Astrocyte (in vitro differentiated cells and primary cell): ENCODE measurements around the gene CILP2. TPM values are rescaled to one million over a fixed set of nuclear protein-coding genes. Genes with fewer than 3 reads are reported as not detected.

Experiments used
- DNase-seq: peaks from one replicate; pipeline ENCODE4 v3.0.0-alpha.2; 2010; ENCODE audit warnings: low read depth
- FAIRE-seq: peaks from 2 replicates; lab custom pipeline; 2011; peaks lifted over from hg19 to GRCh38; lab: Jason Lieb, UNC
- H2AFZ ChIP-seq: 2 replicates; pipeline ENCODE4 v1.6.0; 2012; ENCODE audit warnings: low read depth, low read length, inconsistent platforms
- H3K27ac ChIP-seq: 2 replicates; pipeline ENCODE4 v1.5.1; 2011; ENCODE audit warnings: low read depth, low read length, inconsistent platforms
- H3K27me3 ChIP-seq: 2 replicates; pipeline ENCODE4 v1.6.0; 2011; ENCODE audit warnings: low read length, inconsistent platforms; ENCODE audit not compliant: insufficient read depth
- H3K36me3 ChIP-seq: 2 replicates; pipeline ENCODE4 v1.5.1; 2011; ENCODE audit warnings: low read length, inconsistent platforms; ENCODE audit not compliant: insufficient read depth
- H3K4me1 ChIP-seq: 2 replicates; pipeline ENCODE4 v1.5.1; 2011; ENCODE audit warnings: low read length, inconsistent platforms; ENCODE audit not compliant: insufficient read depth
- H3K4me2 ChIP-seq: 2 replicates; pipeline ENCODE4 v1.6.0; 2012; ENCODE audit warnings: low read length, inconsistent platforms
- H3K4me3 ChIP-seq: 2 replicates; pipeline ENCODE4 v1.5.1; 2011; ENCODE audit warnings: low read depth, mild to moderate bottlenecking, low read length, inconsistent platforms; ENCODE audit not compliant: insufficient read depth
- H3K79me2 ChIP-seq: 2 replicates; pipeline ENCODE4 v1.6.0; 2012; ENCODE audit warnings: mild to moderate bottlenecking, low read length, inconsistent platforms; ENCODE audit not compliant: insufficient read depth
- H3K9ac ChIP-seq: 2 replicates; pipeline ENCODE4 v1.6.0; 2012; ENCODE audit warnings: mild to moderate bottlenecking, low read length, inconsistent platforms
- H3K9me3 ChIP-seq: 2 replicates; pipeline ENCODE4 v1.5.1; 2012; ENCODE audit warnings: low read depth, mild to moderate bottlenecking, low read length, inconsistent platforms; ENCODE audit not compliant: insufficient read depth
- H4K20me1 ChIP-seq: 2 replicates; pipeline ENCODE4 v1.6.0; 2012; ENCODE audit warnings: low read length, inconsistent platforms; ENCODE audit not compliant: insufficient read depth
- H3K27ac Mint-ChIP-seq: one replicate; pipeline ENCODE4 v1.8.0; 2021; ENCODE audit warnings: mild to moderate bottlenecking, mixed read lengths; ENCODE audit not compliant: unreplicated experiment
- H3K27me3 Mint-ChIP-seq: one replicate; pipeline ENCODE4 v1.8.0; 2021; ENCODE audit warnings: low read depth, mixed read lengths; ENCODE audit not compliant: unreplicated experiment
- H3K36me3 Mint-ChIP-seq: one replicate; pipeline ENCODE4 v1.8.0; 2021; ENCODE audit warnings: low read depth, mixed read lengths; ENCODE audit not compliant: unreplicated experiment
- H3K4me1 Mint-ChIP-seq: one replicate; pipeline ENCODE4 v1.8.0; 2021; ENCODE audit warnings: low read depth, mixed read lengths; ENCODE audit not compliant: unreplicated experiment
- H3K4me3 Mint-ChIP-seq: one replicate; pipeline ENCODE4 v1.8.0; 2021; ENCODE audit warnings: mild to moderate bottlenecking, moderate library complexity, mixed read lengths; ENCODE audit not compliant: unreplicated experiment
- H3K9me3 Mint-ChIP-seq: one replicate; pipeline ENCODE4 v1.8.0; 2021; ENCODE audit warnings: mild to moderate bottlenecking, mixed read lengths; ENCODE audit not compliant: unreplicated experiment
- CTCF ChIP-seq: IDR thresholded peaks from 2 replicates; pipeline ENCODE4 v1.5.1; 2011; ENCODE audit warnings: low read depth, mild to moderate bottlenecking, inconsistent platforms, low read length, moderate library complexity; ENCODE audit not compliant: insufficient read depth
- EZH2 ChIP-seq: IDR thresholded peaks from 2 replicates; pipeline ENCODE4 v1.6.1; 2012; ENCODE audit warnings: mild to moderate bottlenecking, low read length, inconsistent platforms; ENCODE audit not compliant: insufficient read depth
- total RNA-seq: library from RNA; stranded (reverse); gene quantifications from 2 replicates; pipeline ENCODE4 v1.2.1, GENCODE V29; 2021

The CILP2 gene
- total RNA-seq, 1 donor from 2014 or later: 3.9 TPM

GRCh38 chr19:19531951-19532805 is 5.9 kb upstream of the CILP2 start:
- H3K27ac Mint-ChIP-seq: peak overlapping the region; percentile 53
- H4K20me1 ChIP-seq: peaks cover 43% of the 10 kb centered on the region
- H3K4me3 ChIP-seq: no peak overlapping the region
- no peak overlapping the region for H3K4me3 Mint-ChIP-seq
- H3K27ac ChIP-seq: no peak overlapping the region
- H3K4me1 Mint-ChIP-seq: peaks cover 22% of the 10 kb centered on the region
- no peaks in the 10 kb centered on the region for H3K27me3 ChIP-seq
- FAIRE-seq (no peak), DNase-seq (no peak)
- H3K36me3 ChIP-seq: peaks cover 2% of the 10 kb centered on the region
- no peak overlapping the region for H2AFZ ChIP-seq
- H3K27me3 Mint-ChIP-seq: peaks cover 5% of the 10 kb centered on the region
- no peaks in the 10 kb centered on the region for H3K9me3 ChIP-seq
- no peaks in the 10 kb centered on the region for H3K79me2 ChIP-seq
- H3K4me1 ChIP-seq: no peaks in the 10 kb centered on the region
- peak overlapping the region; percentile 18 for H3K4me2 ChIP-seq
- TF ChIP-seq EZH2 (no peak), CTCF (peak; percentile 77)
- H3K9me3 Mint-ChIP-seq: no peaks in the 10 kb centered on the region
- no peak overlapping the region for H3K9ac ChIP-seq
- H3K36me3 Mint-ChIP-seq: peaks cover 10% of the 10 kb centered on the region

- Mint-ChIP-seq H3K36me3 (peaks cover 10% of the 10 kb centered on the region), H3K27me3 (peaks cover 5% of the 10 kb centered on the region), H3K9me3 (no peaks in the 10 kb centered on the region), H3K4me3 (no peak overlapping the region), H3K4me1 (peaks cover 24% of the 10 kb centered on the region), H3K27ac (no peak overlapping the region)
- Histone ChIP-seq H4K20me1 (peaks cover 34% of the 10 kb centered on the region), H3K9me3 (no peaks in the 10 kb centered on the region), H2AFZ (no peak overlapping the region), H3K4me3 (no peak overlapping the region), H3K27ac (no peak overlapping the region), H3K36me3 (no peaks in the 10 kb centered on the region), H3K27me3 (peaks cover 4% of the 10 kb centered on the region), H3K9ac (no peak overlapping the region), H3K4me2 (no peak overlapping the region), H3K4me1 (no peaks in the 10 kb centered on the region), H3K79me2 (no peaks in the 10 kb centered on the region)
- DNase-seq (no peak), FAIRE-seq (no peak)
- TF ChIP-seq CTCF (no peak), EZH2 (no peak)
Observed at GRCh38 chr19:19532806-19533701, 5.0 kb upstream of the CILP2 start.
